Liver (tissue), 9 donors: Measurements from ENCODE around the gene ATIC. TPM values are rescaled to one million over a fixed set of nuclear protein-coding genes. Genes with fewer than 3 reads are reported as not detected.

ENCODE experiments used
- DNase-seq: peaks from one replicate; pipeline ENCODE4 v3.0.0-alpha.2; 2017; ENCODE audit warnings: low spot score
- H3K27ac ChIP-seq, 2 donors: one replicate each; pipeline ENCODE4 v1.7.0; 2013; ENCODE audit warnings: inconsistent platforms in 2 of 2, low read length in 2 of 2, control low read depth in 1 of 2, low read depth in 1 of 2, mild to moderate bottlenecking in 1 of 2
- H3K27me3 ChIP-seq, 4 donors: one replicate each; pipeline versions ENCODE4 v1.6.1 to v1.7.0; 2013; ENCODE audit warnings: low read length in 3 of 4, inconsistent platforms in 1 of 4, mild to moderate bottlenecking in 1 of 4, moderate library complexity in 1 of 4; ENCODE audit not compliant: control insufficient read depth in 4 of 4, insufficient read depth in 4 of 4
- H3K36me3 ChIP-seq, 4 donors: one replicate each; pipeline versions ENCODE4 v1.6.1 to v1.7.0; 2013; ENCODE audit warnings: low read length in 3 of 4, mild to moderate bottlenecking in 3 of 4, low read depth in 1 of 4, moderate library complexity in 1 of 4; ENCODE audit not compliant: control insufficient read depth in 4 of 4, insufficient read depth in 3 of 4
- H3K4me1 ChIP-seq, 4 donors: one replicate each; pipeline versions ENCODE4 v1.6.1 to v1.7.0; 2013; ENCODE audit warnings: low read length in 3 of 4, mild to moderate bottlenecking in 3 of 4, moderate library complexity in 1 of 4; ENCODE audit not compliant: control insufficient read depth in 4 of 4, insufficient read depth in 4 of 4
- H3K4me3 ChIP-seq, 3 donors: one replicate each; pipeline versions ENCODE4 v1.6.1 to v1.7.0; 2013; ENCODE audit warnings: low read length in 3 of 3, control low read depth in 1 of 3, low read depth in 1 of 3, mild to moderate bottlenecking in 1 of 3
- H3K9ac ChIP-seq, 2 donors: one replicate each; pipeline ENCODE4 v1.7.0; 2013; ENCODE audit warnings: low read length in 2 of 2, mild to moderate bottlenecking in 2 of 2, moderate library complexity in 2 of 2, control low read depth in 1 of 2, low read depth in 1 of 2
- H3K9me3 ChIP-seq, 4 donors: one replicate each; pipeline versions ENCODE4 v1.6.1 to v1.7.0; 2013; ENCODE audit warnings: low read length in 3 of 4; ENCODE audit not compliant: control insufficient read depth in 4 of 4
- EGR1 ChIP-seq, 2 donors: IDR thresholded peaks; 2 replicates each; pipeline ENCODE4 v1.6.1; 2016 to 2018; ENCODE audit warnings: antibody characterized with exemption in 2 of 2, low read depth in 2 of 2
- FOXA1 ChIP-seq: IDR thresholded peaks from 2 replicates; pipeline ENCODE4 v1.6.1; 2016; ENCODE audit warnings: antibody characterized with exemption
- FOXA2 ChIP-seq: IDR thresholded peaks from 2 replicates; pipeline ENCODE4 v1.6.1; 2016; ENCODE audit warnings: antibody characterized with exemption
- GABPA ChIP-seq, 2 donors: IDR thresholded peaks in 1 of 2; conservative IDR thresholded peaks in 1 of 2; 2 replicates each; pipeline ENCODE4 v1.6.1; 2016; ENCODE audit warnings: antibody characterized with exemption in 2 of 2, mild to moderate bottlenecking in 1 of 2, moderate library complexity in 1 of 2
- HNF4A ChIP-seq, 2 donors: conservative IDR thresholded peaks; 2 replicates each; pipeline ENCODE4 v1.6.1; 2016; ENCODE audit warnings: antibody characterized with exemption in 2 of 2, mild to moderate bottlenecking in 2 of 2
- HNF4G ChIP-seq: IDR thresholded peaks from 2 replicates; pipeline ENCODE4 v1.6.1; 2016; ENCODE audit warnings: antibody characterized with exemption
- JUND ChIP-seq, 2 donors: IDR thresholded peaks; 2 replicates each; pipeline ENCODE4 v1.6.1; 2016; ENCODE audit warnings: antibody characterized with exemption in 2 of 2
- MAX ChIP-seq: IDR thresholded peaks from 2 replicates; pipeline ENCODE4 v1.6.1; 2016; ENCODE audit warnings: antibody characterized with exemption
- NR2F2 ChIP-seq: IDR thresholded peaks from 2 replicates; pipeline ENCODE4 v1.6.1; 2016; ENCODE audit warnings: antibody characterized with exemption
- RAD21 ChIP-seq, 2 donors: IDR thresholded peaks; 2 replicates each; pipeline ENCODE4 v1.6.1; 2016; ENCODE audit warnings: antibody characterized with exemption in 2 of 2, mild to moderate bottlenecking in 2 of 2
- RXRA ChIP-seq, 2 donors: IDR thresholded peaks; 2 replicates each; pipeline ENCODE4 v1.6.1; 2017 to 2018; ENCODE audit warnings: antibody characterized with exemption in 2 of 2, mild to moderate bottlenecking in 1 of 2
- SP1 ChIP-seq: IDR thresholded peaks from 2 replicates; pipeline ENCODE4 v1.6.1; 2018; ENCODE audit warnings: antibody characterized with exemption, mild to moderate bottlenecking
- TAF1 ChIP-seq: conservative IDR thresholded peaks from 2 replicates; pipeline ENCODE4 v1.6.1; 2016; ENCODE audit warnings: antibody characterized with exemption, mild to moderate bottlenecking
- YY1 ChIP-seq: IDR thresholded peaks from 2 replicates; pipeline ENCODE4 v1.6.1; 2016; ENCODE audit warnings: antibody characterized with exemption, mild to moderate bottlenecking
- WGBS: extraction: QIAGEN DNeasy Blood & Tissue Kit; methylation state at CpG from one replicate; pipeline ENCODE4 v1.1.7; 2013; 5-methylcytosine and 5-hydroxymethylcytosine counted together
- polyA plus RNA-seq, 2 donors: library from polyadenylated mRNA; stranded (reverse) in 1 of 2; unstranded in 1 of 2; fragments of 200-250 nt in 1 of 2; fragments of >200 nt in 1 of 2; fragmentation: Nextera tagmentation in 1 of 2; extraction: Ambion mirVana in 1 of 2; gene quantifications; one replicate each; pipeline versions ENCODE4 v1.2.1 to v1.2.3, GENCODE V29; 2013 to 2015
- total RNA-seq, 2 donors: library from RNA; depleted of rRNA; stranded (reverse); fragments of >200 nt; gene quantifications; one replicate each; pipeline ENCODE4 v1.2.3, GENCODE V29; 2014
- TF ChIP-seq, protein P1 (sequence below): IDR thresholded peaks from 2 replicates; pipeline ENCODE4 v1.6.1; 2016; ENCODE audit warnings: antibody characterized with exemption, mild to moderate bottlenecking
- TF ChIP-seq, protein P2 (sequence below): fragments of 150-350 bp; IDR thresholded peaks from 2 replicates; pipeline ENCODE4 v1.5.1; 2017; ENCODE audit warnings: improper control_type of control experiment, low read depth, low read length; ENCODE audit not compliant: missing input control
- TF ChIP-seq, protein P3 (sequence below): IDR thresholded peaks from 2 replicates; pipeline ENCODE4 v1.6.1; 2016; ENCODE audit warnings: antibody characterized with exemption
- TF ChIP-seq, protein P4 (sequence below): IDR thresholded peaks from 2 replicates; pipeline ENCODE4 v1.6.1; 2016; ENCODE audit warnings: antibody characterized with exemption
- donor health status: healthy.
- donor health status: healthy.
- donor health status: healthy.
- donor health status: healthy.
- donor health status: healthy.

Gene ATIC
- total and polyA plus RNA-seq, 4 donors: 22.9 to 50.0 (median 36.0) TPM

GRCh38 chr2:215356948-215357461 is 45.1 kb downstream of the ATIC start:
- DNase-seq: no peak
- H3K9ac ChIP-seq: no peak overlapping the region
- H3K9me3 ChIP-seq: no peaks in the 10 kb centered on the region
- H3K27me3 ChIP-seq: no peaks in the 10 kb centered on the region
- 82% methylated on average over 9 of the region's 9 CpGs for WGBS
- H3K4me1 ChIP-seq: no peaks in the 10 kb centered on the region
- peaks cover 3 to 24% (median 18%) of the 10 kb centered on the region in 4 donors for H3K36me3 ChIP-seq
- no peak overlapping the region for H3K27ac ChIP-seq
- H3K4me3 ChIP-seq: no peak overlapping the region
- no peak for TF ChIP-seq MAX
- TF ChIP-seq FOXA2: no peak

DNA sequence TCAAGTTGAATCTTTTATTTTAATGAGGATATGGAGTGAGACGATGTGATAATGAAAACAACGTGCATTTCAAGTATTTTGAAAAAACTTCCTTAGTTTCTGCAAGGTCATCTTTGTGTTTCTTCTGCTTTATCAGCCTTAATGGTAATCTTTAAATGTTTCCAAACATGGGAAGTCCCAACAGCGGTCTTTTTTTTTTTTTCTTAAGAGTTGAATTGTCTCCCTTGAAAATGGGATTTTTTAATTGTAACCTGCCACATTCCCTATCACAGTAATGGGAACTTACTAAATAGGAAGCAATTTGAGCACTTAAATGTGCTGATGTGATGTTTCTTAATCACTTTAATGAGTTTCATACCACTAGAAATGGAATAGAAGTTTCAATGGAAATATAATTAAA is 45.8 kb downstream of the ATIC start:
- Histone ChIP-seq H3K36me3 (peaks cover 3 to 30% (median 25%) of the 10 kb centered on the region in 4 donors), H3K27ac (no peak overlapping the region), H3K9me3 (no peaks in the 10 kb centered on the region), H3K4me3 (no peak overlapping the region), H3K9ac (no peak overlapping the region), H3K27me3 (no peaks in the 10 kb centered on the region), H3K4me1 (no peaks in the 10 kb centered on the region)
- WGBS: 57% methylated on average over 3 of the region's 3 CpGs
- DNase-seq: no peak
- TF ChIP-seq FOXA2 (no peak), SP1 (no peak), TAF1 (no peak), NR2F2 (no peak), EGR1 (IDR thresholded peaks at IDR 0.05; ENCODE audit: low read depth in 2 of 2) (no peak), RAD21 (IDR thresholded peaks at IDR 0.05) (no peak), HNF4A (conservative IDR thresholded peaks at IDR 0.05) (no peak), HNF4G (no peak), FOXA1 (no peak), MAX (no peak), YY1 (no peak), JUND (IDR thresholded peaks at IDR 0.05) (no peak), RXRA (IDR thresholded peaks at IDR 0.05) (no peak), GABPA (IDR thresholded peaks at IDR 0.05 in 1 of 2, conservative IDR thresholded peaks at IDR 0.05 in 1 of 2) (no peak)
- TF ChIP-seq, protein P1, sequence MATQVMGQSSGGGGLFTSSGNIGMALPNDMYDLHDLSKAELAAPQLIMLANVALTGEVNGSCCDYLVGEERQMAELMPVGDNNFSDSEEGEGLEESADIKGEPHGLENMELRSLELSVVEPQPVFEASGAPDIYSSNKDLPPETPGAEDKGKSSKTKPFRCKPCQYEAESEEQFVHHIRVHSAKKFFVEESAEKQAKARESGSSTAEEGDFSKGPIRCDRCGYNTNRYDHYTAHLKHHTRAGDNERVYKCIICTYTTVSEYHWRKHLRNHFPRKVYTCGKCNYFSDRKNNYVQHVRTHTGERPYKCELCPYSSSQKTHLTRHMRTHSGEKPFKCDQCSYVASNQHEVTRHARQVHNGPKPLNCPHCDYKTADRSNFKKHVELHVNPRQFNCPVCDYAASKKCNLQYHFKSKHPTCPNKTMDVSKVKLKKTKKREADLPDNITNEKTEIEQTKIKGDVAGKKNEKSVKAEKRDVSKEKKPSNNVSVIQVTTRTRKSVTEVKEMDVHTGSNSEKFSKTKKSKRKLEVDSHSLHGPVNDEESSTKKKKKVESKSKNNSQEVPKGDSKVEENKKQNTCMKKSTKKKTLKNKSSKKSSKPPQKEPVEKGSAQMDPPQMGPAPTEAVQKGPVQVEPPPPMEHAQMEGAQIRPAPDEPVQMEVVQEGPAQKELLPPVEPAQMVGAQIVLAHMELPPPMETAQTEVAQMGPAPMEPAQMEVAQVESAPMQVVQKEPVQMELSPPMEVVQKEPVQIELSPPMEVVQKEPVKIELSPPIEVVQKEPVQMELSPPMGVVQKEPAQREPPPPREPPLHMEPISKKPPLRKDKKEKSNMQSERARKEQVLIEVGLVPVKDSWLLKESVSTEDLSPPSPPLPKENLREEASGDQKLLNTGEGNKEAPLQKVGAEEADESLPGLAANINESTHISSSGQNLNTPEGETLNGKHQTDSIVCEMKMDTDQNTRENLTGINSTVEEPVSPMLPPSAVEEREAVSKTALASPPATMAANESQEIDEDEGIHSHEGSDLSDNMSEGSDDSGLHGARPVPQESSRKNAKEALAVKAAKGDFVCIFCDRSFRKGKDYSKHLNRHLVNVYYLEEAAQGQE: no peak
- TF ChIP-seq, protein P2, sequence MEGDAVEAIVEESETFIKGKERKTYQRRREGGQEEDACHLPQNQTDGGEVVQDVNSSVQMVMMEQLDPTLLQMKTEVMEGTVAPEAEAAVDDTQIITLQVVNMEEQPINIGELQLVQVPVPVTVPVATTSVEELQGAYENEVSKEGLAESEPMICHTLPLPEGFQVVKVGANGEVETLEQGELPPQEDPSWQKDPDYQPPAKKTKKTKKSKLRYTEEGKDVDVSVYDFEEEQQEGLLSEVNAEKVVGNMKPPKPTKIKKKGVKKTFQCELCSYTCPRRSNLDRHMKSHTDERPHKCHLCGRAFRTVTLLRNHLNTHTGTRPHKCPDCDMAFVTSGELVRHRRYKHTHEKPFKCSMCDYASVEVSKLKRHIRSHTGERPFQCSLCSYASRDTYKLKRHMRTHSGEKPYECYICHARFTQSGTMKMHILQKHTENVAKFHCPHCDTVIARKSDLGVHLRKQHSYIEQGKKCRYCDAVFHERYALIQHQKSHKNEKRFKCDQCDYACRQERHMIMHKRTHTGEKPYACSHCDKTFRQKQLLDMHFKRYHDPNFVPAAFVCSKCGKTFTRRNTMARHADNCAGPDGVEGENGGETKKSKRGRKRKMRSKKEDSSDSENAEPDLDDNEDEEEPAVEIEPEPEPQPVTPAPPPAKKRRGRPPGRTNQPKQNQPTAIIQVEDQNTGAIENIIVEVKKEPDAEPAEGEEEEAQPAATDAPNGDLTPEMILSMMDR: no peak
- TF ChIP-seq, protein P3, sequence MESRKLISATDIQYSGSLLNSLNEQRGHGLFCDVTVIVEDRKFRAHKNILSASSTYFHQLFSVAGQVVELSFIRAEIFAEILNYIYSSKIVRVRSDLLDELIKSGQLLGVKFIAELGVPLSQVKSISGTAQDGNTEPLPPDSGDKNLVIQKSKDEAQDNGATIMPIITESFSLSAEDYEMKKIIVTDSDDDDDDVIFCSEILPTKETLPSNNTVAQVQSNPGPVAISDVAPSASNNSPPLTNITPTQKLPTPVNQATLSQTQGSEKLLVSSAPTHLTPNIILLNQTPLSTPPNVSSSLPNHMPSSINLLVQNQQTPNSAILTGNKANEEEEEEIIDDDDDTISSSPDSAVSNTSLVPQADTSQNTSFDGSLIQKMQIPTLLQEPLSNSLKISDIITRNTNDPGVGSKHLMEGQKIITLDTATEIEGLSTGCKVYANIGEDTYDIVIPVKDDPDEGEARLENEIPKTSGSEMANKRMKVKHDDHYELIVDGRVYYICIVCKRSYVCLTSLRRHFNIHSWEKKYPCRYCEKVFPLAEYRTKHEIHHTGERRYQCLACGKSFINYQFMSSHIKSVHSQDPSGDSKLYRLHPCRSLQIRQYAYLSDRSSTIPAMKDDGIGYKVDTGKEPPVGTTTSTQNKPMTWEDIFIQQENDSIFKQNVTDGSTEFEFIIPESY: no peak
- TF ChIP-seq, protein P4, sequence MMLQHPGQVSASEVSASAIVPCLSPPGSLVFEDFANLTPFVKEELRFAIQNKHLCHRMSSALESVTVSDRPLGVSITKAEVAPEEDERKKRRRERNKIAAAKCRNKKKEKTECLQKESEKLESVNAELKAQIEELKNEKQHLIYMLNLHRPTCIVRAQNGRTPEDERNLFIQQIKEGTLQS: no peak
